ENCODE measurements around the gene GTPBP4.

The GTPBP4 gene

GRCh38 chr10:1011696-1012095, 23.5 kb downstream of the GTPBP4 start:
- Histone ChIP-seq H3K36me3 (ENCODE audit: control insufficient read depth, insufficient read depth, low read length) (no peaks in the 10 kb centered on the region), H2AFZ (no peak overlapping the region), H3K27ac (no peak overlapping the region), H3K4me3 (ENCODE audit: low read depth, low read length) (no peak overlapping the region), H3K9ac (no peak overlapping the region), H3K27me3 (ENCODE audit: control insufficient read depth, insufficient read depth, low read length) (no peaks in the 10 kb centered on the region), H3K4me1 (no peaks in the 10 kb centered on the region), H3K79me2 (no peaks in the 10 kb centered on the region), H3K9me3 (ENCODE audit: control insufficient read depth, low read length) (no peaks in the 10 kb centered on the region), H3K4me2 (ENCODE audit: low read length) (no peak overlapping the region)
- TF ChIP-seq, protein P1, sequence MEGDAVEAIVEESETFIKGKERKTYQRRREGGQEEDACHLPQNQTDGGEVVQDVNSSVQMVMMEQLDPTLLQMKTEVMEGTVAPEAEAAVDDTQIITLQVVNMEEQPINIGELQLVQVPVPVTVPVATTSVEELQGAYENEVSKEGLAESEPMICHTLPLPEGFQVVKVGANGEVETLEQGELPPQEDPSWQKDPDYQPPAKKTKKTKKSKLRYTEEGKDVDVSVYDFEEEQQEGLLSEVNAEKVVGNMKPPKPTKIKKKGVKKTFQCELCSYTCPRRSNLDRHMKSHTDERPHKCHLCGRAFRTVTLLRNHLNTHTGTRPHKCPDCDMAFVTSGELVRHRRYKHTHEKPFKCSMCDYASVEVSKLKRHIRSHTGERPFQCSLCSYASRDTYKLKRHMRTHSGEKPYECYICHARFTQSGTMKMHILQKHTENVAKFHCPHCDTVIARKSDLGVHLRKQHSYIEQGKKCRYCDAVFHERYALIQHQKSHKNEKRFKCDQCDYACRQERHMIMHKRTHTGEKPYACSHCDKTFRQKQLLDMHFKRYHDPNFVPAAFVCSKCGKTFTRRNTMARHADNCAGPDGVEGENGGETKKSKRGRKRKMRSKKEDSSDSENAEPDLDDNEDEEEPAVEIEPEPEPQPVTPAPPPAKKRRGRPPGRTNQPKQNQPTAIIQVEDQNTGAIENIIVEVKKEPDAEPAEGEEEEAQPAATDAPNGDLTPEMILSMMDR (IDR thresholded peaks at IDR 0.05), result no peak

GRCh38 chr10:1015688-1016087, 27.5 kb downstream of the GTPBP4 start:
- Histone ChIP-seq H3K4me2 (ENCODE audit: low read length) (no peak overlapping the region), H3K4me3 (ENCODE audit: low read depth, low read length) (no peak overlapping the region), H3K4me1 (no peaks in the 10 kb centered on the region), H3K36me3 (ENCODE audit: control insufficient read depth, insufficient read depth, low read length) (no peaks in the 10 kb centered on the region), H3K9me3 (ENCODE audit: control insufficient read depth, low read length) (no peaks in the 10 kb centered on the region), H2AFZ (no peak overlapping the region), H3K79me2 (no peaks in the 10 kb centered on the region), H3K27me3 (ENCODE audit: control insufficient read depth, insufficient read depth, low read length) (no peaks in the 10 kb centered on the region), H3K27ac (no peak overlapping the region), H3K9ac (no peak overlapping the region)
- TF ChIP-seq, protein P1 (IDR thresholded peaks at IDR 0.05), result no peak

GRCh38 chr10:1019362-1019761, 31.1 kb downstream of the GTPBP4 start:
- H3K27me3 ChIP-seq (ENCODE audit: control insufficient read depth, insufficient read depth, low read length), result no peaks in the 10 kb centered on the region
- no peak overlapping the region for H3K4me2 ChIP-seq (ENCODE audit: low read length)
- no peaks in the 10 kb centered on the region for H3K9me3 ChIP-seq (ENCODE audit: control insufficient read depth, low read length)
- no peaks in the 10 kb centered on the region for H3K79me2 ChIP-seq
- H2AFZ ChIP-seq, result no peak overlapping the region
- no peak overlapping the region for H3K4me3 ChIP-seq (ENCODE audit: low read depth, low read length)
- H3K4me1 ChIP-seq, result no peaks in the 10 kb centered on the region
- no peak overlapping the region for H3K9ac ChIP-seq
- H3K36me3 ChIP-seq (ENCODE audit: control insufficient read depth, insufficient read depth, low read length), result no peaks in the 10 kb centered on the region
- TF ChIP-seq, protein P1 (IDR thresholded peaks at IDR 0.05), result no peak
- H3K27ac ChIP-seq, result no peak overlapping the region

DNA sequence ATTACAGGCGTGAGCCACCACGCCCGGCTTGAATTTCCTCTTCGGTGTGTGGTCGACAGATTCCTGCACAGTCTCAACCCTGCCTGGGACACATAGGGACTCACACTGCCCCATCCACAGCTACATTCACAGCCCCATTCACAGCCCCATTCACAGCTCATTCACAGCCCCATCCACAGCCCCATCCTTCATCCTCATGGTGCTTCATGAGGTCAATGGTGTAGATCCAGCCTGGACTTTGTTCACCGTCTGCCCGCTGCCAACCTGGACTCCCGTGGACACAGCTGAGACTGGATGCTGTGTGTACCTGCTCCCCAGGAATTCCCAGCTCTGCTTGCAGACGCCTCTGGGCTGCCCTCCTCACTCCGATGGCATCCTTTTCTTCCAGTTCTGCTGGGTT, 32.2 kb downstream of the GTPBP4 start:
- no peak overlapping the region for H3K9ac ChIP-seq
- H3K4me3 ChIP-seq (ENCODE audit: low read depth, low read length), result no peak overlapping the region
- no peak overlapping the region for H2AFZ ChIP-seq
- no peak overlapping the region for H3K4me2 ChIP-seq (ENCODE audit: low read length)
- no peaks in the 10 kb centered on the region for H3K79me2 ChIP-seq
- H3K27me3 ChIP-seq (ENCODE audit: control insufficient read depth, insufficient read depth, low read length), result no peaks in the 10 kb centered on the region
- no peak overlapping the region for H3K27ac ChIP-seq
- no peaks in the 10 kb centered on the region for H3K36me3 ChIP-seq (ENCODE audit: control insufficient read depth, insufficient read depth, low read length)
- no peaks in the 10 kb centered on the region for H3K9me3 ChIP-seq (ENCODE audit: control insufficient read depth, low read length)
- TF ChIP-seq, protein P1 (IDR thresholded peaks at IDR 0.05), result no peak
- no peaks in the 10 kb centered on the region for H3K4me1 ChIP-seq

DNA sequence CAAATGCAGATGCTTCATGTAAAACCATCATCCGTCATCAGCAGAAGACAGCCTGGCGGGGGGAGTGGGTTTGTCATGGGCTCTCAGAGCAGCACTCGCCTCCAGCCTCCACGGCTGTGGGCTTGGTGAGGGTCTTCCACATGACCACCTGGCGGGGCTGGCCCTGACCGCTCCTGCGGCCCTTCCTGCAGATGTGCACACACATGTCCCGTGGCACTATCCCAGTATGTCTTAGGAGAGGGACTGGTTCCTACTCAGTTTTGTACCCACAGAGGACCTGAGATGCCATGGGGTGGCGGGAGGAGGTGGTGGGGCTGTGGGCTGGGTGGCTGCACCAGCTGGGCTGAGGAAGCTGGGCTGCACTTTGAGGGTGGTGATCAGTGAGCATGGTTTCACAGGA, 32.7 kb downstream of the GTPBP4 start:
- TF ChIP-seq, protein P1 (IDR thresholded peaks at IDR 0.05), result no peak
- no peaks in the 10 kb centered on the region for H3K36me3 ChIP-seq (ENCODE audit: control insufficient read depth, insufficient read depth, low read length)

More for the DNA sequence above, 32.7 kb downstream of the GTPBP4 start:
- no peaks in the 10 kb centered on the region for H3K27me3 ChIP-seq (ENCODE audit: control insufficient read depth, insufficient read depth, low read length)
- H3K4me1 ChIP-seq, result peaks cover 3% of the 10 kb centered on the region
- H3K9me3 ChIP-seq (ENCODE audit: control insufficient read depth, low read length), result no peaks in the 10 kb centered on the region
- H3K79me2 ChIP-seq, result no peaks in the 10 kb centered on the region
- H3K9ac ChIP-seq, result no peak overlapping the region
- H3K4me3 ChIP-seq (ENCODE audit: low read depth, low read length), result no peak overlapping the region
- H3K4me2 ChIP-seq (ENCODE audit: low read length), result no peak overlapping the region
- no peak overlapping the region for H3K27ac ChIP-seq
- H2AFZ ChIP-seq, result no peak overlapping the region

Measured in parathyroid adenoma (tissue), 2 donors.